A549 (cell line): ENCODE data around the gene PSMD2. TPM values are rescaled to one million over a fixed set of nuclear protein-coding genes. Genes with fewer than 3 reads are reported as not detected.

Experiments used
- ATAC-seq, 2 experiments: fragments of 200-7000 bp in 1 of 2; fragments of >200 bp in 1 of 2; cut with Nextera tagmentation in 1 of 2; cut with Tn5 transposase in 1 of 2; 3 replicates each; pipeline versions ENCODE4 v1.8.0 to v1.9.1; 2018 to 2020; ENCODE audit warnings: mild to moderate bottlenecking in 1 of 2, moderate library complexity in 1 of 2
- CTCF ChIA-PET: fragments of 300-600 bp; sonication (Branson Sonifier 250); formaldehyde crosslinking; extraction: SDS; loops from one replicate; lab custom pipeline; 2021; ENCODE audit warnings: antibody characterized with exemption, inconsistent platforms; lab: Yijun Ruan, JAX
- POLR2A ChIA-PET: fragments of 350-600 bp; formaldehyde crosslinking; extraction: SDS; loops from one replicate; lab custom pipeline; 2021; ENCODE audit warnings: antibody characterized with exemption, inconsistent platforms; lab: Yijun Ruan, JAX
- DNase-seq, 2 experiments: peaks; one replicate each; pipeline versions ENCODE4 v3.0.0 to v3.0.0-alpha.2; 2011 to 2016; ENCODE audit warnings: low read depth in 1 of 2, low spot score in 1 of 2
- FAIRE-seq: peaks from 2 replicates; lab custom pipeline; 2011; peaks lifted over from hg19 to GRCh38; lab: Jason Lieb, UNC
- H3K27ac ChIP-seq, 2 experiments: fragments of >200 bp; sonication (Bioruptor Twin); formaldehyde crosslinking; 3 replicates each; pipeline ENCODE4 v1.5.1; 2016 to 2017
- H3K4me1 ChIP-seq: fragments of >200 bp; sonication (Bioruptor Twin); formaldehyde crosslinking; 3 replicates; pipeline ENCODE4 v1.6.1; 2016
- H3K4me2 ChIP-seq: fragments of >200 bp; sonication (Bioruptor Twin); formaldehyde crosslinking; 3 replicates; pipeline ENCODE4 v1.6.1; 2016
- H3K4me3 ChIP-seq: fragments of >200 bp; sonication (Bioruptor Twin); formaldehyde crosslinking; 3 replicates; pipeline ENCODE4 v1.5.1; 2016
- H3K9me3 ChIP-seq: fragments of >200 bp; sonication (Bioruptor Twin); formaldehyde crosslinking; 3 replicates; pipeline ENCODE4 v1.6.1; 2016
- CBX2 ChIP-seq: fragments of 200-600 bp; sonication (generic); IDR thresholded peaks from 2 replicates; pipeline ENCODE4 v1.6.1; 2016; ENCODE audit warnings: low read depth, mild to moderate bottlenecking, borderline replicate concordance
- CEBPB ChIP-seq, 2 experiments: fragments of >200 bp in 1 of 2; sonication (Bioruptor Twin) in 1 of 2; formaldehyde crosslinking in 1 of 2; IDR thresholded peaks; 2 replicates each; pipeline ENCODE4 v1.6.1; 2012 to 2016
- CHD2 ChIP-seq: fragments of 150-350 bp; IDR thresholded peaks from 2 replicates; pipeline ENCODE4 v1.6.1; 2014; ENCODE audit warnings: low read length; ENCODE audit not compliant: partially characterized antibody
- EHF ChIP-seq: fragments of 250-450 bp; sonication (Bioruptor Pico); IDR thresholded peaks from 2 replicates; pipeline ENCODE4 v1.5.0; 2020; ENCODE audit warnings: mild to moderate bottlenecking
- ESRRA ChIP-seq: fragments of 150-350 bp; IDR thresholded peaks from 2 replicates; pipeline ENCODE4 v1.6.1; 2014; ENCODE audit warnings: mild to moderate bottlenecking, low read length, borderline replicate concordance
- FOSL2 ChIP-seq, 2 experiments: fragments of 450-650 bp in 1 of 2; fragments of >200 bp in 1 of 2; sonication (Bioruptor Twin) in 1 of 2; formaldehyde crosslinking; IDR thresholded peaks; 2 replicates each; pipeline versions ENCODE4 v1.5.0 to v1.6.1; 2016 to 2020; ENCODE audit warnings: mild to moderate bottlenecking in 1 of 2, moderate library complexity in 1 of 2
- HOXA7 ChIP-seq: fragments of 250-450 bp; sonication (Bioruptor Pico); IDR thresholded peaks from 2 replicates; pipeline ENCODE4 v1.5.0; 2020; ENCODE audit warnings: mild to moderate bottlenecking, moderate library complexity
- JUN ChIP-seq, 2 experiments: fragments of >200 bp; sonication (Bioruptor Twin); formaldehyde crosslinking; IDR thresholded peaks; 2 replicates in 1 of 2; 3 replicates in 1 of 2; pipeline ENCODE4 v1.6.1; 2016 to 2017
- KDM5A ChIP-seq: fragments of 200-600 bp; sonication (generic); IDR thresholded peaks from 2 replicates; pipeline ENCODE4 v1.6.1; 2016; ENCODE audit warnings: antibody characterized with exemption, mild to moderate bottlenecking
- MYC ChIP-seq: IDR thresholded peaks from 2 replicates; pipeline ENCODE4 v1.6.1; 2012; ENCODE audit warnings: mild to moderate bottlenecking, inconsistent platforms, low read length, improper control_type of control experiment, borderline replicate concordance
- NR3C1 ChIP-seq: fragments of >200 bp; sonication (Bioruptor Twin); formaldehyde crosslinking; IDR thresholded peaks from 3 replicates; pipeline ENCODE4 v1.6.1; 2017
- PHF8 ChIP-seq: fragments of 200-600 bp; sonication (generic); IDR thresholded peaks from 2 replicates; pipeline ENCODE4 v1.6.1; 2016; ENCODE audit warnings: low read depth, mild to moderate bottlenecking, antibody characterized with exemption, moderate library complexity, borderline replicate concordance
- POLR2A ChIP-seq: IDR thresholded peaks from 2 replicates; pipeline ENCODE4 v1.6.1; 2012; ENCODE audit warnings: mild to moderate bottlenecking, low read length
- RAD21 ChIP-seq, 2 experiments: fragments of >200 bp in 1 of 2; sonication (Bioruptor Twin) in 1 of 2; formaldehyde crosslinking in 1 of 2; IDR thresholded peaks in 1 of 2; conservative IDR thresholded peaks in 1 of 2; 2 replicates in 1 of 2; 3 replicates in 1 of 2; pipeline ENCODE4 v1.6.1; 2012 to 2018; ENCODE audit warnings: inconsistent platforms in 1 of 2
- RARB ChIP-seq: fragments of 250-450 bp; sonication (Bioruptor Pico); IDR thresholded peaks from 2 replicates; pipeline ENCODE4 v1.8.0; 2021; ENCODE audit warnings: mild to moderate bottlenecking, moderate library complexity
- RFX5 ChIP-seq: fragments of 450-650 bp; IDR thresholded peaks from 2 replicates; pipeline ENCODE4 v1.7.1; 2014; ENCODE audit warnings: antibody characterized with exemption, mild to moderate bottlenecking, moderate library complexity
- SMC3 ChIP-seq: fragments of >200 bp; sonication (Bioruptor Twin); formaldehyde crosslinking; IDR thresholded peaks from 3 replicates; pipeline ENCODE4 v1.6.1; 2018; ENCODE audit warnings: inconsistent platforms
- TP53 ChIP-seq: fragments of 250-450 bp; sonication (Bioruptor Pico); IDR thresholded peaks from 2 replicates; pipeline ENCODE4 v1.5.0; 2021; ENCODE audit warnings: mild to moderate bottlenecking, moderate library complexity
- ZC3H11A ChIP-seq: fragments of 450-650 bp; IDR thresholded peaks from 2 replicates; pipeline ENCODE4 v1.6.1; 2014; ENCODE audit warnings: antibody characterized with exemption, mild to moderate bottlenecking
- ZNF302 ChIP-seq: fragments of 250-450 bp; sonication (Bioruptor Pico); IDR thresholded peaks from 2 replicates; pipeline ENCODE4 v1.9.0; 2021; ENCODE audit warnings: inconsistent platforms, mild to moderate bottlenecking, moderate library complexity
- ZSCAN20 ChIP-seq: fragments of 250-450 bp; sonication (Bioruptor Pico); IDR thresholded peaks from 2 replicates; pipeline ENCODE4 v1.8.0; 2022; ENCODE audit warnings: mild to moderate bottlenecking, moderate library complexity
- WGBS: methylation state at CpG from one replicate; pipeline ENCODE4 v1.1.6; 2017; ENCODE audit errors: missing lambda C conversion rate; 5-methylcytosine and 5-hydroxymethylcytosine counted together
- polyA plus RNA-seq, 4 experiments: library from polyadenylated mRNA; depleted of rRNA in 3 of 4; stranded (reverse); fragments of >200 nt; fragmentation: RNase III in 1 of 4; extraction: RNeasy Plus Mini Kit Qiagen cat#74134 plus additional on column Dnase treatment in 1 of 4; gene quantifications; 2 replicates in 3 of 4; 3 replicates in 1 of 4; pipeline ENCODE4 v1.2.3, GENCODE V29; 2011 to 2017
- TF ChIP-seq, protein P1 (sequence below): IDR thresholded peaks from 2 replicates; pipeline ENCODE4 v1.6.1; 2012
- TF ChIP-seq, protein P2 (sequence below): fragments of 450-650 bp; IDR thresholded peaks from 2 replicates; pipeline ENCODE4 v1.6.1; 2014; ENCODE audit warnings: antibody characterized with exemption
- TF ChIP-seq, protein P3 (sequence below): fragments of 200-600 bp; sonication (generic); IDR thresholded peaks from 2 replicates; pipeline ENCODE4 v1.6.1; 2016; ENCODE audit warnings: antibody characterized with exemption, mild to moderate bottlenecking, moderate library complexity
- TF ChIP-seq, protein P4 (sequence below): fragments of >200 bp; sonication (Bioruptor Twin); formaldehyde crosslinking; IDR thresholded peaks from 3 replicates; pipeline ENCODE4 v1.5.1; 2016

The PSMD2 gene
- polyA plus RNA-seq, 2 of the 4 experiments (the other 2 are of a cell fraction): 267 to 541 TPM

DNA sequence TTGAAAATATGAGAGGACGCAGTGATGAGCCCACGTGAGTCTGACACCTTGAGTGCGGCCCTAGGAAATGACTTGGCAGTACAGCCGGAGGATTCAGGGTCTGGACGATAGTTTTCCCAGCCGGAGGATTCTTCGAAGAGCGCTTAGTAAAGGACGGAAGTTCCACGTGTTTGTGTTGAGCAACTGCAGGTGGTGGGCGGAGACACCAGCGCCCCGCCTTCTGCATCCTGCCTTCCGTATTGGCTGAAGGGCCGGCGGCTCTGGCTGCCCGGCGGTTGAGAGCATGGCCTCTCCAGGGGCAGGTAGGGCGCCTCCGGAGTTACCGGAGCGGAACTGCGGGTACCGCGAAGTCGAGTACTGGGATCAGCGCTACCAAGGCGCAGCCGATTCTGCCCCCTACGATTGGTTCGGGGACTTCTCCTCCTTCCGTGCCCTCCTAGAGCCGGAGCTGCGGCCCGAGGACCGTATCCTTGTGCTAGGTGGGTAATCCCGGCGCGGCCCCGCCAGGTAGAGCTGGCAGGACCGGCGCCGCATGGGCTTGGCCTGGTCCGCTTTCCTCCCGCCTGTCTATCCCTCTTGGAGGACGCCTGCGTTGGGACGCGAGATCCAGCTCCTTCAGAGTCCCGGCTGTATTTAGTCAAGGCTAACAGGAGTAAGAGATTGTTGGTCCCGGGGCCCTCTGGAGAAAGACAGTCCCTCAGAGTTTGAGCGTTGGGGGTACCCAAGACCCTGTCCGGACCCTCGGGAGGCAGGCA, 49.5 kb upstream of the PSMD2 start, which contains the start of gene EEF1AKMT4 (continued):
- TF ChIP-seq NR3C1: no peak
- 0 out of 2 replicates have a peak, but pooled peaks have one; percentile 27 for TF ChIP-seq PHF8
- peak; percentile 98 for TF ChIP-seq MYC
- peak; percentile 81 to 96 for TF ChIP-seq CEBPB (IDR thresholded peaks at IDR 0.05)
- TF ChIP-seq EHF (CRISPR knock-in tag): no peak
- TF ChIP-seq TP53 (CRISPR knock-in tag): no peak
- no peak for TF ChIP-seq ZC3H11A

DNA sequence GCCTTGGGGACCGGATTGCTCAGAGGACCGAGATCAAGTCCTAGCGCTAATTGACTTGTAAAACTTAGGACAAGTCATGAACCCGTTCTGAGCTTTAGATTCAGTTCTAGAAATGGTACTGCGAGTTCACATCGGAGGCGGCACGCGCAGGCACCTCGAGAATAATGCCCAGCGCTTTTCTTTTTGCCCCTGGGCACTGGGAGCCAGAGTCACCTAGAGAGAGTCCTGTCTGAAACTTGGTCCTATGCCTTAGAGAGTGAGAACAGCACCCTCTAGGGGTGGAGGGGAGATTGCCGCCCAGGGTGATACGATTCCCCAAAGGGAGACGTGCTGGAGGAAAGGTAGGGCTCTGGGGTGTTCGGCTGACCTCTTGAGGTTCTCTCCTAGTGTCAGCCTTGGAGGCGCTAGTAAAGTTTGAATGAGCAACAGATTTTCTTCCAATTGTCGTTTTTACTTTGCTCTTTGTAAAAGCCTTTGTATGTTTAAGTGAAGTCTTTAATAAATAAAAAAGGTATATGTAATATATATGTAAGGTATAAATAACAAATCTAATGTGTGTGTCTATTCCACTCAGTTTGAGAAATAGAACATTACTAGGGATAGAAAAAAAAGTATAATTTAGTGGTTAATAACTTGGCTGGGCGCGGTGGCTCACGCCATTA, 48.7 kb upstream of the PSMD2 start:
- 18% methylated on average over 17 of the region's 20 CpGs for WGBS
- ATAC-seq (peak; percentile 86 to 87), DNase-seq (peak; percentile 86 to 90), FAIRE-seq (no peak)
- peaks cover 8% of the 10 kb centered on the region; the same call in 2 of the 3 replicates for H3K4me1 ChIP-seq
- peak overlapping the region; percentile 79 to 98 for H3K27ac ChIP-seq
- peak overlapping the region; percentile 57 for H3K4me3 ChIP-seq
- TF ChIP-seq ESRRA: no peak
- TF ChIP-seq RFX5: no peak
- no peak for TF ChIP-seq POLR2A
- TF ChIP-seq, protein P1, sequence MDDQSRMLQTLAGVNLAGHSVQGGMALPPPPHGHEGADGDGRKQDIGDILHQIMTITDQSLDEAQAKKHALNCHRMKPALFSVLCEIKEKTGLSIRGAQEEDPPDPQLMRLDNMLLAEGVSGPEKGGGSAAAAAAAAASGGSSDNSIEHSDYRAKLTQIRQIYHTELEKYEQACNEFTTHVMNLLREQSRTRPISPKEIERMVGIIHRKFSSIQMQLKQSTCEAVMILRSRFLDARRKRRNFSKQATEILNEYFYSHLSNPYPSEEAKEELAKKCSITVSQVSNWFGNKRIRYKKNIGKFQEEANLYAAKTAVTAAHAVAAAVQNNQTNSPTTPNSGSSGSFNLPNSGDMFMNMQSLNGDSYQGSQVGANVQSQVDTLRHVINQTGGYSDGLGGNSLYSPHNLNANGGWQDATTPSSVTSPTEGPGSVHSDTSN: no peak
- TF ChIP-seq CHD2: no peak
- TF ChIP-seq CBX2: no peak
- TF ChIP-seq SMC3: peak; percentile 59
- no peak for TF ChIP-seq FOSL2 (IDR thresholded peaks at IDR 0.05)
- no peak for TF ChIP-seq FOSL2 (CRISPR knock-in tag; IDR thresholded peaks at IDR 0.05)
- no peak for TF ChIP-seq ZSCAN20
- TF ChIP-seq, protein P2, sequence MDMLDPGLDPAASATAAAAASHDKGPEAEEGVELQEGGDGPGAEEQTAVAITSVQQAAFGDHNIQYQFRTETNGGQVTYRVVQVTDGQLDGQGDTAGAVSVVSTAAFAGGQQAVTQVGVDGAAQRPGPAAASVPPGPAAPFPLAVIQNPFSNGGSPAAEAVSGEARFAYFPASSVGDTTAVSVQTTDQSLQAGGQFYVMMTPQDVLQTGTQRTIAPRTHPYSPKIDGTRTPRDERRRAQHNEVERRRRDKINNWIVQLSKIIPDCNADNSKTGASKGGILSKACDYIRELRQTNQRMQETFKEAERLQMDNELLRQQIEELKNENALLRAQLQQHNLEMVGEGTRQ: no peak
- TF ChIP-seq JUN (IDR thresholded peaks at IDR 0.05): no peak
- TF ChIP-seq RARB (CRISPR knock-in tag): no peak
- peak; percentile 62 to 63 for TF ChIP-seq RAD21 (conservative IDR thresholded peaks at IDR 0.05 in 1 of 2, IDR thresholded peaks at IDR 0.05 in 1 of 2)
- TF ChIP-seq, protein P3, sequence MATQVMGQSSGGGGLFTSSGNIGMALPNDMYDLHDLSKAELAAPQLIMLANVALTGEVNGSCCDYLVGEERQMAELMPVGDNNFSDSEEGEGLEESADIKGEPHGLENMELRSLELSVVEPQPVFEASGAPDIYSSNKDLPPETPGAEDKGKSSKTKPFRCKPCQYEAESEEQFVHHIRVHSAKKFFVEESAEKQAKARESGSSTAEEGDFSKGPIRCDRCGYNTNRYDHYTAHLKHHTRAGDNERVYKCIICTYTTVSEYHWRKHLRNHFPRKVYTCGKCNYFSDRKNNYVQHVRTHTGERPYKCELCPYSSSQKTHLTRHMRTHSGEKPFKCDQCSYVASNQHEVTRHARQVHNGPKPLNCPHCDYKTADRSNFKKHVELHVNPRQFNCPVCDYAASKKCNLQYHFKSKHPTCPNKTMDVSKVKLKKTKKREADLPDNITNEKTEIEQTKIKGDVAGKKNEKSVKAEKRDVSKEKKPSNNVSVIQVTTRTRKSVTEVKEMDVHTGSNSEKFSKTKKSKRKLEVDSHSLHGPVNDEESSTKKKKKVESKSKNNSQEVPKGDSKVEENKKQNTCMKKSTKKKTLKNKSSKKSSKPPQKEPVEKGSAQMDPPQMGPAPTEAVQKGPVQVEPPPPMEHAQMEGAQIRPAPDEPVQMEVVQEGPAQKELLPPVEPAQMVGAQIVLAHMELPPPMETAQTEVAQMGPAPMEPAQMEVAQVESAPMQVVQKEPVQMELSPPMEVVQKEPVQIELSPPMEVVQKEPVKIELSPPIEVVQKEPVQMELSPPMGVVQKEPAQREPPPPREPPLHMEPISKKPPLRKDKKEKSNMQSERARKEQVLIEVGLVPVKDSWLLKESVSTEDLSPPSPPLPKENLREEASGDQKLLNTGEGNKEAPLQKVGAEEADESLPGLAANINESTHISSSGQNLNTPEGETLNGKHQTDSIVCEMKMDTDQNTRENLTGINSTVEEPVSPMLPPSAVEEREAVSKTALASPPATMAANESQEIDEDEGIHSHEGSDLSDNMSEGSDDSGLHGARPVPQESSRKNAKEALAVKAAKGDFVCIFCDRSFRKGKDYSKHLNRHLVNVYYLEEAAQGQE: no peak
- no peak for TF ChIP-seq KDM5A
- TF ChIP-seq HOXA7: no peak
- TF ChIP-seq ZNF302 (CRISPR knock-in tag): no peak
- TF ChIP-seq, protein P4, sequence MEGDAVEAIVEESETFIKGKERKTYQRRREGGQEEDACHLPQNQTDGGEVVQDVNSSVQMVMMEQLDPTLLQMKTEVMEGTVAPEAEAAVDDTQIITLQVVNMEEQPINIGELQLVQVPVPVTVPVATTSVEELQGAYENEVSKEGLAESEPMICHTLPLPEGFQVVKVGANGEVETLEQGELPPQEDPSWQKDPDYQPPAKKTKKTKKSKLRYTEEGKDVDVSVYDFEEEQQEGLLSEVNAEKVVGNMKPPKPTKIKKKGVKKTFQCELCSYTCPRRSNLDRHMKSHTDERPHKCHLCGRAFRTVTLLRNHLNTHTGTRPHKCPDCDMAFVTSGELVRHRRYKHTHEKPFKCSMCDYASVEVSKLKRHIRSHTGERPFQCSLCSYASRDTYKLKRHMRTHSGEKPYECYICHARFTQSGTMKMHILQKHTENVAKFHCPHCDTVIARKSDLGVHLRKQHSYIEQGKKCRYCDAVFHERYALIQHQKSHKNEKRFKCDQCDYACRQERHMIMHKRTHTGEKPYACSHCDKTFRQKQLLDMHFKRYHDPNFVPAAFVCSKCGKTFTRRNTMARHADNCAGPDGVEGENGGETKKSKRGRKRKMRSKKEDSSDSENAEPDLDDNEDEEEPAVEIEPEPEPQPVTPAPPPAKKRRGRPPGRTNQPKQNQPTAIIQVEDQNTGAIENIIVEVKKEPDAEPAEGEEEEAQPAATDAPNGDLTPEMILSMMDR: peak; percentile 73
- no peaks in the 10 kb centered on the region for H3K9me3 ChIP-seq
- ChIA-PET CTCF (interaction anchor here (0.6 to 1.8 kb wide), 28 partner anchors 10 to 351 kb away, joined by 3 to 27 read pairs (median 4); partner anchors contain the start of genes CAMK2N2 and EIF2B5), POLR2A (no interaction called here)
- H3K4me2 ChIP-seq: peak overlapping the region; percentile 61
